Left ventricle myocardium superior (tissue), 1 donor: Measurements from ENCODE around the gene PTPRN2. TPM values are rescaled to one million over a fixed set of nuclear protein-coding genes. Genes with fewer than 3 reads are reported as not detected.
A peak's percentile ranks its signal among the peaks of the same experiment; 100 is the strongest.

Experiments
- ATAC-seq: fragments of 200-7000 bp; cut with Tn5 transposase; one replicate; pipeline ENCODE4 v1.9.1; 2020; ENCODE audit warnings: mild to moderate bottlenecking, moderate library complexity
- DNase-seq: peaks from one replicate; pipeline ENCODE4 v3.0.0-alpha.2; 2020
- intact Hi-C: fragments of 100-400 bp; cut with micrococcal nuclease; formaldehyde crosslinking; loops from one replicate; pipeline ENCODE4 v1.11.0; 2022
- total RNA-seq: library from RNA; stranded (reverse); fragmentation: NEBNext Ultra II Directional; extraction: Animal tissue kit (Norgen Biotek cat#: 25700); gene quantifications from one replicate; pipeline ENCODE4 v1.2.1, GENCODE V29; 2021
- donor health status: DM: no; HTN: yes; CAD: no; lungs with severe emphysema.

Gene PTPRN2
- total RNA-seq, 1 donor from 2014 or later: 1.3 TPM

DNA sequence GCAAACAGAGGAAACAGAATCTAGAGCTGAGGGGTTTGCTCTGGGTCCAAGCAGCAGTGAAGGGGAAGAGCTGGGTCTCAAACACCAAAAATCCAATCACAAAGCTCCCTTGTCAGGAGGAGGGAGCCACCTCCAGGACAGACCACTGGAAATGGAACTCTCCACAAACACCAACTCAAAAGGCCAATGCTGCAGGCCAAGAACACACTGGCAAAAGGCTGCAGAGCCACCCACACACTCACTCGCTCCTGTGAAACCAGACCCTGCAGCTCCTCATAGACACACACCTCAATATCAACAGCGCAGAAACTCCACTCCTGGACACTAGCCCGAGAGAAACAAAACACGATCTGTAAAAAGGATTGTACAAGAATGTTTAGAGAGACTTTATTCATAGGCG, 213.5 kb downstream of the PTPRN2 start:
- DNase-seq: no peak
- no peak for ATAC-seq
- intact Hi-C loops: no loop called here

- no peak for ATAC-seq
- no peak for DNase-seq
- intact Hi-C loops: no loop called here
These were observed 214.0 kb downstream of the PTPRN2 start for GRCh38 chr7:158373476-158374133.

- ATAC-seq: no peak
- DNase-seq: peak; percentile 8
- intact Hi-C loops: no loop called here
These were observed 215.0 kb downstream of the PTPRN2 start for GRCh38 chr7:158372400-158373342.

DNA sequence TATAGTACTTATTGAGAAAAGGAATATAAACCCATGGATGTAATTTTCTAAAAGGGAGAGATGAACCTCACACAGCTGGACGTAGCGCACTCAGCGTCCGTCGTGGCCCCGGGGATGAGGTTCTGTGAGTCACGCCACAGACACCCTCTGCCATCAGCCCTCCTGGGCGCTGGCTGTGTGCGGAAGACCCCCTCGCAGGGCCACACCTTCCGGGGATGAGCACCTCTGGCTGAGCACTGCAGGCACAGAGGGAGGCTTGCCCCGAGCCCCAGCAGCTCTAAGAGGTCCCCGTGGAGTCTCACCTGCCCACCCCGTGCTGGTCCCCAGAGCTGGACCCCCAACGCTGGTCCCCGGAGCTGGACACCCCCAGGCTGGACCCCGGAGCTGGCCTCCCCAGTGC, 215.8 kb downstream of the PTPRN2 start:
- DNase-seq (peak; percentile 14), ATAC-seq (no peak)
- intact Hi-C loops: no loop called here

DNA sequence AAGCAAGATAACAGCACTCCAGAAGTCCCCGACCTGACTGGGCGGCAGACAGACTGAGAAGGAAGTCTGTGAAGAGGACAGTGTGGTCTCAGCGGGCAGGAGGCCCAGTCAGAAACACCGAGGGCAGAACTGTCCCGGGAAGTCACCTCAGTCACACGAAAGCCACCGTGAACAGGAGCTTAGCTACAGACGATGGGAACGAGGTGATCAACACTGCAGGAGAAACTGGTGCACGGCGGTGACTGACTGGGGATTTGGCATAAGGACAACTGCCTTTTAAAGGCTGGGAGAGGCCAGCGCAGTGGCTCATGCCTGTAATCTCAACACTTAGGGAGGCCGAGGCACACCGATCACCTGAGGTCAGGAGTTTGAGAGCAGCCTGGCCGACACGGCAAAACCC, 217.8 kb downstream of the PTPRN2 start:
- intact Hi-C loops: no loop called here
- ATAC-seq (no peak), DNase-seq (no peak)

DNA sequence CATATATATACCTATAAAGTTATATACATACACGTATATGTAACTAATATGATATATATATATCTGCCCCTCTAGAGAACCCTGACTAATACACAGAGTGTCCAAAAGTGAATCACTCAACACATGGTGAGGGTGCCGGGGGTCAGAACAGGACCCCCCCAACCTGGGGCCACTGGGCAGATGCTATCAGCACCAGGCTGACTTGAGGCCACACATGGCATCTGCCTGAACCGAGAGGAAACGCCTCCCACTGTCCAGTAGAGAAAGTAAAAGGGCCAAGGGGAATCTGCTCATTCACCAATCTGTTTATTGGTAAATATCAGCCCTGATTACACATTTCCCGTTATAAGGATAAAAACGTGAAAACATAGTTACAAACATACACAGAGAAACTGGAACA, 218.3 kb downstream of the PTPRN2 start:
- peak; percentile 4 for DNase-seq
- ATAC-seq: no peak
- intact Hi-C loops: no loop called here

GRCh38 chr7:158368449-158368848, 219.2 kb downstream of the PTPRN2 start:
- intact Hi-C loops: no loop called here

GRCh38 chr7:158367634-158367982, 220.0 kb downstream of the PTPRN2 start:
- intact Hi-C loops: no loop called here
- DNase-seq (no peak), ATAC-seq (no peak)

More at GRCh38 chr7:158368449-158368848, 219.2 kb downstream of the PTPRN2 start:
- DNase-seq (peak; percentile 16), ATAC-seq (no peak)

DNA sequence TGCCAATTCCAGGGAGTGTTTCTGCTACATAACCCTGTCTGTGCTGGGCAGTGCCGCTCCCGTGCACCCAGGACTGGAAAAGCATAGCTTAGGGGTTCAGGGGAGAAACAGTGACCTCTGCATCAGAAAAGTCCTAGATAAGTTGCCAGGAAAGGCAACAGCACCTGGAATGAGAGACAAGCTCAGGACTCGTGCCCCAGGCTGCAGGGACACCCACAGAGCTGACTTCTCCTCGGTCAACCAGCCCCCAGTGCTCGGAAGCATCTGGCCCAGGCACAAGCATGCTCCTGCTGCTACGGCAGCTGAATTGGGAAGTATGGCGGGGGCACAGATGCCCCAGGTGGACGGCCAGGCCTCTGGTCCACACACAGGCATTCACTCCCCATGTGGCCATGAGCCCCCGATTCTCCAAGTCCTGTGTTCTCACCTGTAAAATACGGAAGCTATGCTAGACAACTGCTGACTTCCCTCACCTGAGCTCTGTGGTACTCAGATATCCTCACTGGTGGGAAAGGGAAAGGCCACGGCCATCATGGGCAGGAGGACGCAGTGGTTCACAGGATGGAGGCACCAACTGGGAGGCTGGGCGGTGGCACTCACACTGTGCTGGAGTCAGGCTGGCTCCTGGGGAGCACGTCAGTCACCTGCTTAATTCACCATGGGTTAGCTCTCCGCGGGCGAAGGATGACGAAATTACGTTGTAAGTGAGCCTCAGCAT, 220.5 kb downstream of the PTPRN2 start:
- intact Hi-C loops: no loop called here
- peak; percentile 13 for DNase-seq
- no peak for ATAC-seq

GRCh38 chr7:158366346-158366745, 221.3 kb downstream of the PTPRN2 start:
- ATAC-seq (no peak), DNase-seq (peak; percentile 15)
- intact Hi-C loops: no loop called here

GRCh38 chr7:158365267-158365666, 222.4 kb downstream of the PTPRN2 start:
- DNase-seq: no peak
- intact Hi-C loops: no loop called here
- no peak for ATAC-seq

DNA sequence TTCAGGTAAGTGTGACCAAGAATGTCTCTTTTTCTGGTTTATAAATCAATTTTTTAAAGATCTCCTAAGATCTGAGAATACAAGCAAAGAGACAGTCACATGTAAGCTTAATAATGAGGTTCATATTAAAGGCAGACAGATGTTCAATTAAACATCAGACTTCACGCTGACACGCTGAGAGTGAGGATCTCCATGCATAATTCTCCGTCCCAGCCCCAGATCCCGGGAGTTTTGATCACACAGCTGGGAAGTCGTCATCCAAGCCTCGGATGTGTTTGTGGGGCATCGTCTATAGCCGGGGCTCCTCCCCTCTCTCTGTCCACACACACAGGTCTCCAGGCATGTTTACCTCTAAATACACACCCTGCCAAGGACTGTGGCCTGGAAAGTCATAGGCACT, 223.2 kb downstream of the PTPRN2 start:
- intact Hi-C loops: no loop called here
- DNase-seq (no peak), ATAC-seq (no peak)

GRCh38 chr7:158362912-158363905, 224.4 kb downstream of the PTPRN2 start:
- no peak for ATAC-seq
- DNase-seq: peak; percentile 22

GRCh38 chr7:158362001-158362400, 225.6 kb downstream of the PTPRN2 start:
- ATAC-seq (no peak), DNase-seq (peak; percentile 9)
- intact Hi-C loops: no loop called here

More at GRCh38 chr7:158362912-158363905, 224.4 kb downstream of the PTPRN2 start:
- intact Hi-C loops: no loop called here

DNA sequence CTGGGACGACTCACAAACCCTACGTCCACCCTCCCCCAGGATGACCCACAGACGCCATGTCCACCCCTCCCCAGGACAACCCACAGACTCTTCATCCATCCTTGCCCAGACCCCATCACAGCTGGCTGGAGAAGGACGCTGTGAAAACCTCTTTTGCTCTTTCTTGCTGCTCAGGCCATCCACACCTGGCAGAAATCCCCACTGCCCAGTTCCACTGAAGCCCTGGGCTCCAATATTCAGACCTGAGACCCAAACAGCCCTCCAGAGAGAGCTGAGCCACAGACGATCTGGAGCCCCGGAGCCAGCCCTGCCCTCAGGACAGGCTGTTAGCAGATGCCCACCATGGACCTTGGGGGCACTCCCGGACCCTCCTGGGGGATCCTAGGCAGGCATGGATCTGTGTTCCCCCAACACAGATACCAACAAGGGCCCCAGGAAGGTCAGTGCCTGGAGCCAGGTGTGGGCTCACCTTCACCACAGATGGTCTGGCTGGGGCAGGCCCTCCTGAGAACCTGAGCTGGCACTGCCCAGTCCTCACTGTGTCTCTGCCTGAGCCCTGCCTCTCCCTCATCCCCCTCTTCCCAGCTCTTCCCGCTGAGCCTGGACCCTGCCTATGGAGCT, 226.2 kb downstream of the PTPRN2 start:
- intact Hi-C loops: no loop called here
- ATAC-seq: no peak
- no peak for DNase-seq

- ATAC-seq (no peak), DNase-seq (no peak)
- intact Hi-C loops: no loop called here
These were observed 228.5 kb downstream of the PTPRN2 start for GRCh38 chr7:158358926-158359645.

DNA sequence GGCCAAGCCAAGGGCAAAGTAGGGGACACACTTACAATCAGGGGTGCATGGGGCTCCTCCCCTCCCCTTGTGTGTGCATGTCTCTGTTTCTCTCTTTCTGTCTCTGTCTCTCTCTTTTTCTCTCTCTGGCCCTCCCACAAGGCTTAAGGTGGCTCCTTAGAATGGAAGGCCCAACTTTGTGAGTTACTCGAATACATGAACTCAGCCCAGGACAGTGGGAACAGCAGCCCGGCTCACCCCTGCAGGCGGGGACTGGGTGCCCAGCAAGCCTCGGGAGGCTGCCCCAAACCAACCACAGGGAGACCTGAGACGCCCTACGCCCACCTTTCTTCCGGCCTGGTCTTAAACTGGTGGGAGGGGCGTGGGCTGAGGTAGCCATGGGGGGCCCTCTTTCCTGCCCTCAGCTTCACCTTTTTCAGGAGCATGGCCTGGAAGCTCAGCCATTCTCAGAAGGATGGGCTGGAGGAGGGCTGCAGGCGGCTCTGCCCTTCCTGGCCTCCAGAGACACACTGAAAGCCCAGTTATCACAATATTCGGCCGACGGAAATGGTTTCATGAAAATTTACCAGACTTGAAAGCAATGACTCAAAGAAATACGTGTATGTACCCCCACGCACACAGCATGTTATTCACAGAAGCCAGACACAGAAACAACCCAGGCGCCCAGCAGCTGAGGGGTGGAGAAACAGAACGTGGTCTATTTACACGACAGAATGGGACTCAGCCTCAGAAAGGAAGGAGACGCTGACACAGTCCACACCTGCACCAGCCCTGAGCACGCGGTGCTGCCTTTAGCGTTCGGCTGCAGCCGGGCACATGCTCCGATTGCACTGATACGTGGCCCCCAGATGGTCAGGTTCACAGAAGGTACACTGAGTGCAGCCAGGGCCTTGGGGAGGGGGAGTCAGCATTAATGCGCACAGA, 229.5 kb downstream of the PTPRN2 start:
- intact Hi-C loops: no loop called here
- ATAC-seq (no peak), DNase-seq (no peak)
